MCF 10A (cell line): ENCODE results near the gene MYD88. TPM values are rescaled to one million over a fixed set of nuclear protein-coding genes. Genes with fewer than 3 reads are reported as not detected.

Experiments
- BruUV-seq: library from RNA; stranded (reverse); fragments of 400-500 nt; replicated peaks from 2 replicates; lab custom pipeline; 2021; lab: Mats Ljungman, UMichigan
- CTCF ChIA-PET: fragments of 300-600 bp; sonication (Branson Sonifier 250); formaldehyde crosslinking; extraction: SDS; loops from one replicate; lab custom pipeline; 2021; ENCODE audit warnings: antibody characterized with exemption, inconsistent platforms; lab: Yijun Ruan, JAX
- POLR2A ChIA-PET: fragments of 300-600, 350-650 bp; sonication (Branson Sonifier 250); formaldehyde crosslinking; extraction: SDS; loops from one replicate; lab custom pipeline; 2020; ENCODE audit warnings: antibody characterized with exemption, inconsistent platforms; lab: Yijun Ruan, JAX
- DNase-seq: peaks from one replicate; pipeline ENCODE4 v3.0.0-alpha.2; 2018; ENCODE audit not compliant: unreplicated experiment
- H3K27ac Mint-ChIP-seq: one replicate; pipeline ENCODE4 v1.8.0; 2022; ENCODE audit warnings: mild to moderate bottlenecking, low read depth, mixed read lengths; ENCODE audit not compliant: unreplicated experiment
- H3K27me3 Mint-ChIP-seq: one replicate; pipeline ENCODE4 v1.8.0; 2022; ENCODE audit warnings: mixed read lengths; ENCODE audit not compliant: insufficient read depth, unreplicated experiment
- H3K36me3 Mint-ChIP-seq: one replicate; pipeline ENCODE4 v1.8.0; 2022; ENCODE audit warnings: mild to moderate bottlenecking, moderate library complexity, mixed read lengths; ENCODE audit not compliant: insufficient read depth, unreplicated experiment
- H3K4me1 Mint-ChIP-seq: one replicate; pipeline ENCODE4 v1.8.0; 2022; ENCODE audit warnings: mixed read lengths; ENCODE audit not compliant: insufficient read depth, unreplicated experiment
- H3K4me3 Mint-ChIP-seq: one replicate; pipeline ENCODE4 v1.8.0; 2022; ENCODE audit warnings: mild to moderate bottlenecking, moderate library complexity, mixed read lengths; ENCODE audit not compliant: unreplicated experiment
- H3K9me3 Mint-ChIP-seq: one replicate; pipeline ENCODE4 v1.8.0; 2022; ENCODE audit warnings: mixed read lengths; ENCODE audit not compliant: unreplicated experiment
- CTCF ChIP-seq: fragments of 200-600 bp; IDR thresholded peaks from one replicate; pipeline ENCODE4 v1.8.0; 2022; ENCODE audit warnings: antibody characterized with exemption, mild to moderate bottlenecking; ENCODE audit not compliant: unreplicated experiment
- intact Hi-C: fragments of 100-400 bp; cut with micrococcal nuclease; formaldehyde crosslinking; loops from 2 replicates; pipeline ENCODE4 v1.14.1; 2022
- total RNA-seq: library from RNA; stranded (reverse); gene quantifications from 2 replicates; pipeline ENCODE4 v1.2.3, GENCODE V29; 2022

MYD88 gene
- total RNA-seq, 1 experiment from 2014 or later, result 19.7 TPM

- peak overlapping the region; percentile 71 for H3K27ac Mint-ChIP-seq
- CTCF ChIA-PET, result interaction anchor here (0.8 to 2.3 kb wide), 4 partner anchors 14 to 340 kb away, joined by 3 to 10 read pairs (median 4); no protein-coding TSS in a partner anchor
Measured at GRCh38 chr3:38139191-38139590, 730 bp downstream of the MYD88 start.

DNA sequence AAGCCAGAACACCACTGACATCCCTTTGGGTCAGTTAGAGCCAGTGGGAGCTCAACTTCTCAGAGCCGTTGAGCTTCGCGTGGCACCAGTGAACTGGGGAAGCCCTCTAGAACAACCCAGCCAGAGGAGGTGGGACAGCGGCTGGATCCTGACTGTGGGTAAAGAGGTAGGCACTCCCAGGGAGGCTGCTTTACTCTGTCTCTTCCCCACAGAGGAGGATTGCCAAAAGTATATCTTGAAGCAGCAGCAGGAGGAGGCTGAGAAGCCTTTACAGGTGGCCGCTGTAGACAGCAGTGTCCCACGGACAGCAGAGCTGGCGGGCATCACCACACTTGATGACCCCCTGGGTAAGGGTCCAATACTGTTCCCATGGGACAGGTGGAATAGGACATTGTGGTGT lies 1.2 kb downstream of the MYD88 start:
- CTCF ChIA-PET, result interaction anchor here (0.8 to 2.3 kb wide), 6 partner anchors 9 to 341 kb away, joined by 3 to 10 read pairs (median 3); no protein-coding TSS in a partner anchor
- POLR2A ChIA-PET, result interaction anchor here (0.7 to 8.1 kb wide), 8 partner anchors 9 to 207 kb away, joined by 3 to 199 read pairs (median 4); partner anchors contain the start of genes OXSR1 and XYLB
- H3K4me3 Mint-ChIP-seq, result peak overlapping the region; percentile 81
- no TSS peak for BruUV-seq
- no peaks in the 10 kb centered on the region for H3K27me3 Mint-ChIP-seq
- H3K4me1 Mint-ChIP-seq, result peaks cover 39% of the 10 kb centered on the region
- peak overlapping the region; percentile 71 for H3K27ac Mint-ChIP-seq
- H3K9me3 Mint-ChIP-seq, result no peaks in the 10 kb centered on the region
- intact Hi-C loops, result loop anchor here (2.0 to 5.0 kb wide), 3 partner anchors 25 to 208 kb away; partner anchors contain the start of genes OXSR1 and XYLB
- TF ChIP-seq CTCF, result no peak
- DNase-seq, result no peak
- no peaks in the 10 kb centered on the region for H3K36me3 Mint-ChIP-seq

More at GRCh38 chr3:38139191-38139590, 730 bp downstream of the MYD88 start:
- POLR2A ChIA-PET, result interaction anchor here (0.7 to 8.1 kb wide), 9 partner anchors 9 to 207 kb away, joined by 3 to 199 read pairs (median 3); partner anchors contain the start of genes OXSR1 and XYLB
- Mint-ChIP-seq H3K4me3 (peak overlapping the region; percentile 81), H3K9me3 (no peaks in the 10 kb centered on the region), H3K27me3 (no peaks in the 10 kb centered on the region), H3K36me3 (peaks cover 4% of the 10 kb centered on the region), H3K4me1 (peaks cover 43% of the 10 kb centered on the region)
- no peak for TF ChIP-seq CTCF
- BruUV-seq, result TSS peak; percentile 1
- intact Hi-C loops, result loop anchor here (2.0 to 5.0 kb wide), 3 partner anchors 26 to 208 kb away; partner anchors contain the start of genes OXSR1 and XYLB
- no peak for DNase-seq

- Mint-ChIP-seq H3K9me3 (no peaks in the 10 kb centered on the region), H3K27ac (no peak overlapping the region), H3K4me3 (peak overlapping the region; percentile 81), H3K4me1 (peaks cover 32% of the 10 kb centered on the region), H3K27me3 (no peaks in the 10 kb centered on the region), H3K36me3 (no peaks in the 10 kb centered on the region)
- no TSS peak for BruUV-seq
- no peak for DNase-seq
- ChIA-PET CTCF (interaction anchor here (0.5 to 2.3 kb wide), 8 partner anchors 10 to 340 kb away, joined by 3 to 10 read pairs (median 3); no protein-coding TSS in a partner anchor), POLR2A (interaction anchor here (1.2 to 8.1 kb wide), 3 partner anchors 15 to 32 kb away, joined by 3 to 199 read pairs (median 188); partner anchors contain the start of gene OXSR1)
- intact Hi-C loops, result no loop called here
- TF ChIP-seq CTCF, result no peak
Measured at GRCh38 chr3:38140326-38141172, 2.1 kb downstream of the MYD88 start.
